HepG2 (cell line): ENCODE data around the gene MED13L. TPM values are rescaled to one million over a fixed set of nuclear protein-coding genes. Genes with fewer than 3 reads are reported as not detected.

Source experiments
- ATAC-seq: fragments of 200-7000 bp; cut with Tn5 transposase; 3 replicates; pipeline ENCODE4 v1.9.1; 2020; ENCODE audit warnings: mild to moderate bottlenecking, moderate library complexity
- BruUV-seq: library from RNA; stranded (reverse); fragments of 400-500 nt; replicated peaks from 2 replicates; lab custom pipeline; 2021; lab: Mats Ljungman, UMichigan
- CTCF ChIA-PET: fragments of 300-600 bp; formaldehyde crosslinking; extraction: SDS; loops from one replicate; lab custom pipeline; 2021; ENCODE audit warnings: low total read pairs, inconsistent platforms, low intra/inter-chr PET ratio; lab: Yijun Ruan, JAX
- POLR2A ChIA-PET: fragments of 350-600 bp; sonication (Branson Sonifier 250); formaldehyde crosslinking; loops from one replicate; lab custom pipeline; 2020; ENCODE audit warnings: antibody characterized with exemption, inconsistent platforms; lab: Yijun Ruan, JAX
- DNase-seq: peaks from one replicate; pipeline ENCODE4 v3.0.0-alpha.2; 2015; ENCODE audit warnings: low spot score
- FAIRE-seq: peaks from 3 replicates; lab custom pipeline; 2011; peaks lifted over from hg19 to GRCh38; lab: Jason Lieb, UNC
- H2AFZ ChIP-seq: one replicate; pipeline ENCODE4 v1.6.1; 2011; ENCODE audit warnings: low read length, inconsistent platforms
- H3K27ac ChIP-seq: fragments of 300-600 bp; 3 replicates; pipeline ENCODE4 v1.8.0; 2011; ENCODE audit warnings: mixed run types, mild to moderate bottlenecking, mixed read lengths, low read length, inconsistent platforms; ENCODE audit not compliant: insufficient read depth; ENCODE audit errors: extremely low read length
- H3K27me3 ChIP-seq, 2 experiments: fragments of 200-600 bp in 1 of 2; 2 replicates in 1 of 2; 3 replicates in 1 of 2; pipeline versions ENCODE4 v1.6.0 to v1.8.0; 2011; ENCODE audit warnings: low read length in 2 of 2, mild to moderate bottlenecking in 2 of 2, moderate library complexity in 2 of 2, inconsistent platforms in 1 of 2; ENCODE audit not compliant: insufficient read depth in 2 of 2, control insufficient read depth in 1 of 2
- H3K36me3 ChIP-seq, 2 experiments: fragments of 200-600 bp in 1 of 2; replicated peaks in 1 of 2; 2 replicates in 1 of 2; 3 replicates in 1 of 2; pipeline versions ENCODE4 v1.5.1 to v1.8.0; 2011; ENCODE audit warnings: low read length in 2 of 2, inconsistent platforms in 1 of 2; ENCODE audit not compliant: insufficient read depth in 2 of 2, control insufficient read depth in 1 of 2
- H3K4me1 ChIP-seq: 2 replicates; pipeline ENCODE4 v1.5.1; 2012; ENCODE audit warnings: low read length, inconsistent platforms; ENCODE audit not compliant: insufficient read depth
- H3K4me2 ChIP-seq: 2 replicates; pipeline ENCODE4 v1.6.0; 2011; ENCODE audit warnings: low read depth, low read length, inconsistent platforms
- H3K4me3 ChIP-seq, 3 experiments: fragments of 200-600 bp in 1 of 3; sonication (generic), shearing (Covaris generic) in 1 of 3; replicated peaks in 1 of 3; 2 replicates each; pipeline ENCODE4 v1.5.1; 2011 to 2016; ENCODE audit warnings: low read length in 3 of 3, inconsistent platforms in 2 of 3, low read depth in 2 of 3, mild to moderate bottlenecking in 2 of 3, control low read depth in 1 of 3, mixed read lengths in 1 of 3; ENCODE audit not compliant: insufficient read depth in 1 of 3
- H3K79me2 ChIP-seq: one replicate; pipeline ENCODE4 v1.6.1; 2011; ENCODE audit warnings: low read length, inconsistent platforms; ENCODE audit not compliant: insufficient read depth
- H3K9ac ChIP-seq: 2 replicates; pipeline ENCODE4 v1.6.0; 2011; ENCODE audit warnings: mild to moderate bottlenecking, low read depth, low read length, inconsistent platforms; ENCODE audit not compliant: insufficient read depth
- H3K9me3 ChIP-seq: 2 replicates; pipeline ENCODE4 v1.5.1; 2012; ENCODE audit warnings: mild to moderate bottlenecking, low read length
- H4K20me1 ChIP-seq: 2 replicates; pipeline ENCODE4 v1.6.0; 2011; ENCODE audit warnings: inconsistent platforms, mild to moderate bottlenecking, low read length, moderate library complexity; ENCODE audit not compliant: insufficient read depth
- CHD4 ChIP-seq: fragments of 200-600 bp; sonication (generic); IDR thresholded peaks from 2 replicates; pipeline ENCODE4 v1.7.0; 2017; ENCODE audit warnings: mild to moderate bottlenecking, low read length, borderline replicate concordance
- CREB1 ChIP-seq, 2 experiments: fragments of 450-650 bp in 1 of 2; IDR thresholded peaks; 2 replicates each; pipeline ENCODE4 v1.6.1; 2016 to 2017; ENCODE audit warnings: control low read depth in 1 of 2, mild to moderate bottlenecking in 1 of 2, missing compliant biosample characterization in 1 of 2, missing genetic modification characterization in 1 of 2
- HCFC1 ChIP-seq: fragments of 150-350 bp; IDR thresholded peaks from 2 replicates; pipeline ENCODE4 v1.6.1; 2014; ENCODE audit warnings: low read depth, low read length
- KDM2A ChIP-seq: sonication (generic); formaldehyde crosslinking; IDR thresholded peaks from 2 replicates; pipeline ENCODE4 v1.4.0; 2020; ENCODE audit warnings: low read depth, missing genetic modification reagents, borderline replicate concordance
- SETDB1 ChIP-seq: sonication (generic); formaldehyde crosslinking; IDR thresholded peaks from 2 replicates; pipeline ENCODE4 v1.5.1; 2020; ENCODE audit warnings: missing genetic modification reagents, mild to moderate bottlenecking, borderline replicate concordance
- STAT5B ChIP-seq: sonication (generic); formaldehyde crosslinking; IDR thresholded peaks from 2 replicates; pipeline ENCODE4 v1.4.0; 2020; ENCODE audit warnings: missing genetic modification reagents
- THYN1 ChIP-seq: sonication (generic); formaldehyde crosslinking; IDR thresholded peaks from 2 replicates; pipeline ENCODE4 v1.8.1; 2023; ENCODE audit warnings: low read depth, mild to moderate bottlenecking, moderate library complexity, missing genetic modification reagents, borderline replicate concordance
- ZNF180 ChIP-seq: sonication (generic); formaldehyde crosslinking; IDR thresholded peaks from 2 replicates; pipeline ENCODE4 v1.4.0; 2020; ENCODE audit warnings: low read depth, missing genetic modification reagents, borderline replicate concordance
- ZNF34 ChIP-seq: sonication (generic); formaldehyde crosslinking; IDR thresholded peaks from 2 replicates; pipeline ENCODE4 v1.4.0; 2020; ENCODE audit warnings: mild to moderate bottlenecking, missing genetic modification reagents, borderline replicate concordance
- ZNF766 ChIP-seq: sonication (generic); formaldehyde crosslinking; IDR thresholded peaks from 2 replicates; pipeline ENCODE4 v1.5.0; 2020; ENCODE audit warnings: missing genetic modification reagents, borderline replicate concordance
- WGBS: methylation state at CpG from one replicate; pipeline ENCODE4 v1.1.6; 2017; ENCODE audit warnings: low lambda C conversion rate; 5-methylcytosine and 5-hydroxymethylcytosine counted together
- in situ Hi-C: cut with HindIII; loops from 2 replicates; pipeline ENCODE4 v1.10.0; 2017; ENCODE audit warnings: low pct_unique_long_range_greater_than_20kb; ENCODE audit not compliant: extremely low pct_ligation_motif_present
- intact Hi-C: fragments of 100-400 bp; cut with micrococcal nuclease; formaldehyde crosslinking; loops from one replicate; pipeline ENCODE4 v1.10.0; 2022; ENCODE audit not compliant: unreplicated experiment
- polyA plus RNA-seq, 8 experiments: library from polyadenylated mRNA; depleted of rRNA in 3 of 8; stranded (reverse) in 7 of 8; unstranded in 1 of 8; fragments of >200 nt; fragmentation: Illumina TruSeq in 4 of 8; extraction: Trizol in 4 of 8; gene quantifications; 2 replicates each; pipeline versions ENCODE4 v1.2.1 to v1.2.3, GENCODE V29; 2011 to 2016; ENCODE audit warnings: low read depth in 4 of 8, missing spikeins in 1 of 8, mixed read lengths in 1 of 8; ENCODE audit not compliant: insufficient read depth in 1 of 8
- total RNA-seq, 5 experiments: library from RNA; depleted of rRNA; stranded (reverse); fragments of >200 nt; fragmentation: Illumina TruSeq; extraction: Trizol; gene quantifications; 2 replicates each; pipeline ENCODE4 v1.2.3, GENCODE V29; 2016; ENCODE audit warnings: low read depth in 1 of 5
- TF ChIP-seq, protein P1 (sequence below): sonication (generic); formaldehyde crosslinking; IDR thresholded peaks from 2 replicates; pipeline ENCODE4 v1.5.1; 2020; ENCODE audit warnings: mild to moderate bottlenecking, missing genetic modification reagents
- TF ChIP-seq, protein P2 (sequence below): sonication (generic); formaldehyde crosslinking; IDR thresholded peaks from 2 replicates; pipeline ENCODE4 v1.4.0; 2020; ENCODE audit warnings: missing genetic modification reagents
- TF ChIP-seq, protein P3 (sequence below): IDR thresholded peaks from 2 replicates; pipeline ENCODE4 v1.6.1; 2016; ENCODE audit warnings: missing genetic modification reagents, missing compliant biosample characterization

MED13L gene
- total and polyA plus RNA-seq, 2 of the 13 experiments (the other 11 are each of a cell fraction or from before 2014, with no cell fraction given) = 24.8 to 38.9 TPM

DNA sequence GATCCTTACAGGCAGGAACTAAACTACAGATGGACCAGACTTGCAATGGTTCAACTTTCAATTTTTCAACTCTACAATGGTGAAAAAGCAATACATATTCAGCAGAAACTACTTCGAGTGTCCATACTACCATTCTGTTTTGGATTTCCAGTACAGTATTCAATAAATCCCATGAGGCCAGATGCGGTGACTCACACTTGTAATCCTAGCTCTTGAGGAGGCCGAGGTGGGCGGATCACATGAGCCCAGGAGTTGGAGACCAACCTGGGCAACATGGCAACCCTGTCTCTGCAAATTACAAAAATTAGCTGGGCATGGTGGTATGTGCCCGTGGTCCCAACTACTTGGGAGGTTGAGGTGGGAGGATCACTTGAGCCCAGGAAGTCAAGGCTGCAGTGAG lies 336.1 kb downstream of the MED13L start:
- in situ Hi-C loops (no loop called here), intact Hi-C loops (no loop called here)
- WGBS = 60% methylated on average over 5 of the region's 5 CpGs
- POLR2A ChIA-PET = no interaction called here
- no peaks in the 10 kb centered on the region for H4K20me1 ChIP-seq
- peaks cover 10% of the 10 kb centered on the region; the same call in 1 of the 2 replicates for H3K9me3 ChIP-seq
- H3K79me2 ChIP-seq = no peaks in the 10 kb centered on the region
- H3K4me3 ChIP-seq = no peak overlapping the region
- no TSS peak for BruUV-seq
- CTCF ChIA-PET = no interaction called here
- ATAC-seq = no peak
- TF ChIP-seq, protein P1, sequence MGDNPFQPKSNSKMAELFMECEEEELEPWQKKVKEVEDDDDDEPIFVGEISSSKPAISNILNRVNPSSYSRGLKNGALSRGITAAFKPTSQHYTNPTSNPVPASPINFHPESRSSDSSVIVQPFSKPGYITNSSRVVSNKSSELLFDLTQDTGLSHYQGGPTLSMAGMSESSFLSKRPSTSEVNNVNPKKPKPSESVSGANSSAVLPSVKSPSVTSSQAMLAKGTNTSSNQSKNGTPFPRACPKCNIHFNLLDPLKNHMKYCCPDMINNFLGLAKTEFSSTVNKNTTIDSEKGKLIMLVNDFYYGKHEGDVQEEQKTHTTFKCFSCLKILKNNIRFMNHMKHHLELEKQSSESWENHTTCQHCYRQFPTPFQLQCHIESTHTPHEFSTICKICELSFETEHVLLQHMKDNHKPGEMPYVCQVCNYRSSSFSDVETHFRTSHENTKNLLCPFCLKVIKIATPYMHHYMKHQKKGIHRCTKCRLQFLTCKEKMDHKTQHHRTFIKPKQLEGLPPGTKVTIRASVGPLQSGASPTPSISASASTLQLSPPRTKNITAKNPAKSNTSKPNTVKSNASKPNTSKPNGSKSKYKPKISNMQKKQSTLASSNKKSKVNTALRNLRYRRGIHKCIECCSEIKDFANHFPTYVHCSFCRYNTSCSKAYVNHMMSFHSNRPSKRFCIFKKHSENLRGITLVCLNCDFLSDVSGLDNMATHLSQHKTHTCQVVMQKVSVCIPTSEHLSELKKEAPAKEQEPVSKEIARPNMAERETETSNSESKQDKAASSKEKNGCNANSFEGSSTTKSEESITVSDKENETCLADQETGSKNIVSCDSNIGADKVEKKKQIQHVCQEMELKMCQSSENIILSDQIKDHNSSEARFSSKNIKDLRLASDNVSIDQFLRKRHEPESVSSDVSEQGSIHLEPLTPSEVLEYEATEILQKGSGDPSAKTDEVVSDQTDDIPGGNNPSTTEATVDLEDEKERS (CRISPR knock-in tag) = no peak
- TF ChIP-seq ZNF34 (CRISPR knock-in tag) = no peak
- TF ChIP-seq, protein P2, sequence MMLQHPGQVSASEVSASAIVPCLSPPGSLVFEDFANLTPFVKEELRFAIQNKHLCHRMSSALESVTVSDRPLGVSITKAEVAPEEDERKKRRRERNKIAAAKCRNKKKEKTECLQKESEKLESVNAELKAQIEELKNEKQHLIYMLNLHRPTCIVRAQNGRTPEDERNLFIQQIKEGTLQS (CRISPR knock-in tag) = no peak
- TF ChIP-seq THYN1 (CRISPR knock-in tag) = no peak
- no peak for TF ChIP-seq CHD4
- TF ChIP-seq ZNF766 (CRISPR knock-in tag) = no peak
- TF ChIP-seq, protein P3, sequence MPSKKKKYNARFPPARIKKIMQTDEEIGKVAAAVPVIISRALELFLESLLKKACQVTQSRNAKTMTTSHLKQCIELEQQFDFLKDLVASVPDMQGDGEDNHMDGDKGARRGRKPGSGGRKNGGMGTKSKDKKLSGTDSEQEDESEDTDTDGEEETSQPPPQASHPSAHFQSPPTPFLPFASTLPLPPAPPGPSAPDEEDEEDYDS (CRISPR knock-in tag) = no peak
- TF ChIP-seq STAT5B (CRISPR knock-in tag) = no peak
- TF ChIP-seq SETDB1 (CRISPR knock-in tag) = no peak
- no peak for TF ChIP-seq CREB1 (IDR thresholded peaks at IDR 0.05)
- no peak for TF ChIP-seq CREB1 (CRISPR knock-in tag; IDR thresholded peaks at IDR 0.05)
- no peak for TF ChIP-seq HCFC1
- TF ChIP-seq KDM2A (CRISPR knock-in tag) = no peak
- TF ChIP-seq ZNF180 (CRISPR knock-in tag) = no peak
- TF ChIP-seq, all 625 proteins: peak for 0
- FAIRE-seq (no peak), DNase-seq (no peak)
- no peaks in the 10 kb centered on the region for H3K36me3 ChIP-seq
- H2AFZ ChIP-seq = no peak overlapping the region
- H3K27ac ChIP-seq = no peak overlapping the region
- no peak overlapping the region for H3K4me2 ChIP-seq
- H3K4me1 ChIP-seq = peaks cover 26% of the 10 kb centered on the region
- no peak overlapping the region for H3K9ac ChIP-seq
- H3K27me3 ChIP-seq = no peaks in the 10 kb centered on the region
